ENCODE results near the gene TTC3.

- TF ChIP-seq, protein P1, sequence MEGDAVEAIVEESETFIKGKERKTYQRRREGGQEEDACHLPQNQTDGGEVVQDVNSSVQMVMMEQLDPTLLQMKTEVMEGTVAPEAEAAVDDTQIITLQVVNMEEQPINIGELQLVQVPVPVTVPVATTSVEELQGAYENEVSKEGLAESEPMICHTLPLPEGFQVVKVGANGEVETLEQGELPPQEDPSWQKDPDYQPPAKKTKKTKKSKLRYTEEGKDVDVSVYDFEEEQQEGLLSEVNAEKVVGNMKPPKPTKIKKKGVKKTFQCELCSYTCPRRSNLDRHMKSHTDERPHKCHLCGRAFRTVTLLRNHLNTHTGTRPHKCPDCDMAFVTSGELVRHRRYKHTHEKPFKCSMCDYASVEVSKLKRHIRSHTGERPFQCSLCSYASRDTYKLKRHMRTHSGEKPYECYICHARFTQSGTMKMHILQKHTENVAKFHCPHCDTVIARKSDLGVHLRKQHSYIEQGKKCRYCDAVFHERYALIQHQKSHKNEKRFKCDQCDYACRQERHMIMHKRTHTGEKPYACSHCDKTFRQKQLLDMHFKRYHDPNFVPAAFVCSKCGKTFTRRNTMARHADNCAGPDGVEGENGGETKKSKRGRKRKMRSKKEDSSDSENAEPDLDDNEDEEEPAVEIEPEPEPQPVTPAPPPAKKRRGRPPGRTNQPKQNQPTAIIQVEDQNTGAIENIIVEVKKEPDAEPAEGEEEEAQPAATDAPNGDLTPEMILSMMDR (IDR thresholded peaks at IDR 0.05; ENCODE audit: low read depth, low read length) = no peak
- no peak for TF ChIP-seq EZH2phosphoT487 (IDR thresholded peaks at IDR 0.05; ENCODE audit: low read depth)
These were observed 115.8 kb downstream of the TTC3 start for GRCh38 chr21:37188825-37189224.
